Stimulated activated CD8-positive, alpha-beta memory T cell treated with anti-CD3 and anti-CD28 coated beads, Interleukin-2, amount 100 ng/mL, for 1 hour (primary cell): ENCODE data around the gene BBS9.

Experiments
- DNase-seq, 2 donors: peaks; one replicate each; pipeline ENCODE4 v3.0.0-alpha.2; 2020; ENCODE audit warnings: low read depth in 2 of 2

BBS9 gene

DNA sequence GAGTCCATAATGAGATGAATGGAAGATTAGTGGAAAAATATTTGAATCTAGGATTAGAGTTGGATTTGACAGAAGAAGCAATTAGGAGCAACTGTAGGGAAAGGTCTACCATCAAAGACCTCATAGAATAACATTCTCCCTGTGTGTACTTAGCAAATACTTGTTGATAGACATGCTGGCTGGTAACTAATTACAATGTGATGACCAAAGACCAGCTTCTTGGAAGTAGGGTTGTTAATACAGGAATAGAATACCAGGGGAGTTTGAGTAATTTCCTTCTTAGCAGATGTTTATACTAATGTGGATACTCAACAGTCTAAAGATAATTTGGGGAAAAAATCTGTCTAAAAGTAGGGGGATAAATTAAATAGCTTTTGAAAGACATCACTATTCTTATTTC is 418.5 kb downstream of the BBS9 start:
- no peak for DNase-seq

DNA sequence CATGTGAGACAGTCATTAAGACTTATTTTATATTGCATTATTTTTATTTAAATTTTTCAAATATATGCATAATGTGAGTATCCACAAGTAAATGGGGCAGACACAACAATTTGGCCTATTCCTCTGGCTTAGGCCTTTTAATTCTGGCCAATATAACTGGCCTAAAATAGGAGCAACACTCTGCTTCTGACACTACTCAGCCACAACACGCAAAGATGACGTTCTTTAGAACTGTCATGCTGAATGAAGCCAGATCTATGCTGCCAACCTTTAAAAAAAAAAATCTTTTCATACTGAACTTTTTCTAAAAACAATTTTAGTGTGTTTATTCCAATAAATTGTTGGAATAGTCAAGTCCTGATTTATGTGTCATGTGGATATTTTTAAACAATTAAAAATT is 421.0 kb downstream of the BBS9 start:
- DNase-seq: no peak

DNA sequence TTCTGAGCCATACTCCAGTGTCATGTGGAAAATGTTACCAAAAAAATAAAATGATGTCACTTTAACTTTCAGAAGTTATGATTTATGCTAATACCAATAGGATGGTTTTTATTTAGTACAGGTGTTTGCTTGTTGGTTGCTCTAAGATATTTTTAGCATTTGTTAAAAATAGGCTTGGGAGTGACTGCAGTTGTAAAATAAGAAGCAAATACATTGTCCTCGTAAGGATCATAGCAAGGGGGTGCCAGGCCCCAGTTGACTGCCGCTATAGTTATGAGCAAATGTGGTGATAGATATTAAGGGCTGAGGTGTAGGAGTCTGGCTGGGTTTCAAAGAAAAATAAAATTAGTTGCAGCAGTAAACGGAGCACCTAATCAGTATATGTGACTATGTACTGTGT is 421.6 kb downstream of the BBS9 start:
- DNase-seq: no peak

GRCh38 chr7:33554046-33554445 is 424.7 kb downstream of the BBS9 start:
- DNase-seq: no peak

GRCh38 chr7:33554576-33554975 is 425.2 kb downstream of the BBS9 start:
- DNase-seq: no peak

GRCh38 chr7:33556472-33556871 is 427.1 kb downstream of the BBS9 start:
- no peak for DNase-seq

GRCh38 chr7:33558549-33559323 is 429.4 kb downstream of the BBS9 start:
- no peak for DNase-seq

DNA sequence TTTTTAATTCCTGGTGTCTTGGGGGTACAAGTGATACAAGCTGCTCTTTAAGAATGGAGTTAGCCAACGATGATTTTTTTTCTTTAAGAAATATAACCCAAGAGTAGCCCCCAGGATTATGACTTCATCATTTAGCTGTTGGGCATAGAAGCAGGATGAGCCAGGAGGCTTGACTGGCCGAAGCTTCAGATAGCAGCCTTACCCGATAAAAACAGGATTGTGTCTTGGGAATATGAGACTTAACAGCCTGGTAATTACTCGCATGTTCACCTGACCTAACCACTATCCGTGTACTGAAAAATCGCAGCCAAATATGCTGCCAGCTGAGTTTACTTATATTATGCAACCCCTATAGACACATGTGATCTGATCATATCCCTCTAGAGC is 430.0 kb downstream of the BBS9 start:
- no peak for DNase-seq

DNA sequence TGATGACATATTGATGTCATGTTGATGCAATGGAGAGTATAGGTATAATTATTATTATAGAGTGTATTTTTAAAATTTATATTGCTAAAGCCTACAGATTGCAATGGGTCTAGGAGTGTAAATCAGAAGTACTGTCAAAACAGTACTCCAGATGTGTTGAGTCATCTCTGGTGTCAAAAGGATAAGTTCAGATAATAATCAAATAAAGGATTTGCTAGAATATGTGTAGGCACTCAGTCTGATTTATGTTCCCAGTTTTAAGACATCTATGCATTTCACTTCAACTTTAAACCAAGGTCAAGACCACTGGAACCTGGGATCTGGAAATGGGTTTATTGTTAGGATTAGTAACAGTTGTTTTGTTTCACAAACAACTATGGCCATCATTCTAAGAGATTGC is 433.6 kb downstream of the BBS9 start:
- DNase-seq: no peak

GRCh38 chr7:33563651-33564050 is 434.3 kb downstream of the BBS9 start:
- no peak for DNase-seq

DNA sequence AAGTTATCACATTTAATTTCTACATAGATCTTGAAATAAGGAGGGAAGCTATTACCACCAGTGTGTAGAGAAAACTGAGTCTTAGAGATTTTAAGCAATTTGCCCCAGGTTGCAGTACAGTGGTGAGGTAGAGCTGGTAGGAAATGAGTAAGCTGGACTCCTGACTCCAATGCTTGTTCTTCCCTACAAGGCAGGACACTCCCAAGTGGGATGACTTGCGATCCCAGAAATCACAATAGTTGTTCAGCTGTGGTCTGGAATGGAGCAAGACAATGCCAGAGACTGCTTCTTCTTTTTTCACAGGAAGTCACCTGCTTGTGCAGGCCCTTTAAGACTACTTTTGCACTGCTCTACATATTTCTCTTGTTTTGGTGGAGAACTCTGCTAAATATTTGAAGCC is 448.8 kb downstream of the BBS9 start:
- no peak for DNase-seq

GRCh38 chr7:33578881-33579672 is 449.7 kb downstream of the BBS9 start:
- DNase-seq: no peak

DNA sequence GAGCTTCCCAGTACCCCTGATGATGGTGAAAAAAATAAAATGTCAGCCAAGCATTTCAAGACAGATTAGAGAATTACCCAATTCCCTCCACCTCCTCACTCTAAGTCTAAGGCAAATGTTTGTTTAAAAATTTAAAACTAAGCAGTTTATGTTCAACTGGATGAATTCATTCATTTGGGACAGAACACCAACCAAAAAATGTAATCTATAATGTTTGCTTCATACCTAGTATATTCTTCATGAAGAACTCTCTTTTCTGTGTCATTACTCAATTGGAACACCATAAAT is 450.3 kb downstream of the BBS9 start:
- no peak for DNase-seq

GRCh38 chr7:33581236-33581635 is 451.9 kb downstream of the BBS9 start:
- DNase-seq: no peak

GRCh38 chr7:33582104-33582503 is 452.7 kb downstream of the BBS9 start:
- DNase-seq: no peak

GRCh38 chr7:33582533-33582932 is 453.2 kb downstream of the BBS9 start:
- no peak for DNase-seq

DNA sequence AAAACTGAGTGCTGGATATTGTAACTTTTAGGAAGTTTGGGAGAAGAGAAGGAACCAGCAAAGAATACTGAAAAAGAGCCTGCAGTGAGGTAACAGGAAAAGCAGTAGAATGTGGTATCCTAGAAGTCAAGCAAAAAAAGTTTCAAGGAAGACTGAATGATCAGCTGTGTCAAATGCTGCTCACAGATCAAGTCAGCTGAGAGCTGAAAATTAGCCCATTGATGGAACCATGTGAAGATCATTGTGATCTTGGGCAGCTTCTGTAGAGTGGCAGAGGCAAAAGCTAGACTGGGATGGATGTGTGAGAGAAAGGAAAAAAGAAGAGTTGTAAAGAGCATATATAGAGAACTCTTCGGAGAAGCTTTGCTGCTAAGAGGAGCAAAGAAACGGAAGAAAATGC is 460.5 kb downstream of the BBS9 start:
- DNase-seq: no peak

- no peak for DNase-seq
Observed at GRCh38 chr7:33590916-33591315, 461.6 kb downstream of the BBS9 start.

GRCh38 chr7:33591490-33591889 is 462.1 kb downstream of the BBS9 start:
- DNase-seq: no peak

- no peak for DNase-seq
Observed at GRCh38 chr7:33592718-33593117, 463.4 kb downstream of the BBS9 start.

DNA sequence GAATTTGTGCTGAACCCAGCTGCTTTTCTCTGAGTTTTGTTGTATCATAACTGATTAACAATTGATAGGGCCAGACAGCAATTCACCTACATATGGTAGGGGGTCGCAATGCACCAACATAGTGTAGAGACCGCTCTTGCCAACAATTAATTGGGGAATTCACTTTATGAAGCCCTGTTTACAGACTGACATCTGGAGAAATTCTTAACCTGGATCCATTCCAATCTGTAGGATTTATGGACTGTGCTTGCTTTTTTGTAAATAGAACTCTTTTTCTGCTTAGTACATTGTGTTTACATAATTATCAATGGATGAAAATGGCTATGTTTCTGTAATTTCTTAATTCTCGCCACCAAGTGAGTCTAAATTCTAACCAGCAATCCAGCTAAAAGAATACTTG is 464.2 kb downstream of the BBS9 start:
- no peak for DNase-seq

GRCh38 chr7:33596686-33597085 is 467.3 kb downstream of the BBS9 start:
- no peak for DNase-seq

DNA sequence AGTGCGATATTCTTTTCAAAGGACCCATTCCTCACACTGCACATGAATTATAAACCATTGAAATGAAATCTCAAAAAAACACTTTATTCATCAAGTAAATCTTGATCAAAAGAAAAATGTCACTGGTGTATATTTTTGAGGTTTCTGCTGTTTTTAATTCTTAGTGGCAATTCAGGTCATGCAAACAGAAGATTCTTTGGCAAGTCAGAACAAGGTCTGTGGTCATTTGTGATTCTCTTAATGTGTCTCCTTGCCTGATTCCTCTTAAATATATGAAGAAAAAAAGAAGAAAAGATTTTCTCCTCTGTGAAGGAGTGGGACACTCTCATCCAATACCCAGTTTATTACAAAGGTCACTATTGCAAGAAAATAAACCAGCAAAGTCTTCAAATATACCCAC is 467.8 kb downstream of the BBS9 start:
- no peak for DNase-seq

DNA sequence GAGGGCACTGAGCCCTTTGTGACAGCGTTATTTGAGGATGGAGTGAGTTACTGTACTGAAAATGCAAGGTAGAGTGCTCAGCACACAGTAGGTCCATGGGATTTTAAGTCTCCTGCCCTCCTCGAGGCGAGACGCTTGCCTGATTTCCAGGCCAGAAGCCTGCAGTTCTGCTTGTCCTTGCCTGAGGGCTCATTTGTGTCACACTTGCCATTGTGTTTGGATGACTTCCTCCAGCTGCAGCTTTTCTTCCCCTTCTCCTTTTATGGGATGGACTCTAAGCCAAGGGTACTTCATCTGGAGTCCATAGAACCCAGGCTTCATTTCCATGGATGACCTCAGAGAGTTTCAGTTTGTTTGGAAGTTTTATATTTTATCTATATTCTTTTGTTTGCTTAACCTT is 471.7 kb downstream of the BBS9 start:
- no peak for DNase-seq
